NCI-H345 treated with DMSO at 0.1 percent for 48 hours (cell line): ENCODE data around the gene TMEM132C.
A peak's percentile ranks its signal among the peaks of the same experiment; 100 is the strongest.

Experiments
- DNase-seq: peaks from one replicate; lab custom pipeline; 2025; ENCODE audit not compliant: unreplicated experiment; lab: John Stamatoyannopoulos, UW

Gene TMEM132C

GRCh38 chr12:128606538-128606937 lies 339.6 kb downstream of the TMEM132C start:
- no peak for DNase-seq

GRCh38 chr12:128606970-128607369 lies 340.0 kb downstream of the TMEM132C start:
- DNase-seq = no peak

GRCh38 chr12:128607641-128608040 lies 340.7 kb downstream of the TMEM132C start:
- no peak for DNase-seq

- no peak for DNase-seq
These were observed 342.9 kb downstream of the TMEM132C start for GRCh38 chr12:128609861-128610260.

- no peak for DNase-seq
These were observed 344.8 kb downstream of the TMEM132C start for GRCh38 chr12:128611736-128612135.

GRCh38 chr12:128612150-128612850 lies 345.3 kb downstream of the TMEM132C start:
- no peak for DNase-seq

GRCh38 chr12:128613837-128614590 lies 347.0 kb downstream of the TMEM132C start:
- DNase-seq = no peak

GRCh38 chr12:128617304-128617833 lies 350.4 kb downstream of the TMEM132C start:
- DNase-seq = no peak

GRCh38 chr12:128619263-128619662 lies 352.3 kb downstream of the TMEM132C start:
- no peak for DNase-seq

- no peak for DNase-seq
These were observed 354.3 kb downstream of the TMEM132C start for GRCh38 chr12:128621304-128621703.

GRCh38 chr12:128623748-128624147 lies 356.8 kb downstream of the TMEM132C start:
- no peak for DNase-seq

GRCh38 chr12:128626808-128627320 lies 359.9 kb downstream of the TMEM132C start:
- no peak for DNase-seq

- no peak for DNase-seq
These were observed 360.7 kb downstream of the TMEM132C start for GRCh38 chr12:128627659-128628058.

GRCh38 chr12:128629979-128630378 lies 363.0 kb downstream of the TMEM132C start:
- DNase-seq = no peak

GRCh38 chr12:128637642-128638606 lies 371.0 kb downstream of the TMEM132C start:
- no peak for DNase-seq

- DNase-seq = no peak
These were observed 372.1 kb downstream of the TMEM132C start for GRCh38 chr12:128639089-128639488.

- no peak for DNase-seq
These were observed 376.2 kb downstream of the TMEM132C start for GRCh38 chr12:128643155-128643554.

- DNase-seq = peak; percentile 16
These were observed 377.8 kb downstream of the TMEM132C start for GRCh38 chr12:128644664-128645296.

GRCh38 chr12:128649902-128650301 lies 382.9 kb downstream of the TMEM132C start:
- DNase-seq = no peak

GRCh38 chr12:128652136-128652751 lies 385.3 kb downstream of the TMEM132C start:
- no peak for DNase-seq
